HCT116 (cell line): Measurements from ENCODE around the gene ARMS2. TPM values are rescaled to one million over a fixed set of nuclear protein-coding genes. Genes with fewer than 3 reads are reported as not detected.
A peak's percentile ranks its signal among the peaks of the same experiment; 100 is the strongest.

ENCODE experiments used
- ATAC-seq: fragments of 200-7000 bp; cut with Tn5 transposase; 2 replicates; pipeline ENCODE4 v1.9.1; 2020; ENCODE audit warnings: mild to moderate bottlenecking, moderate library complexity
- BruUV-seq: library from RNA; stranded (reverse); fragments of 400-500 nt; replicated peaks from 2 replicates; lab custom pipeline; 2021; lab: Mats Ljungman, UMichigan
- CTCF ChIA-PET: fragments of 300-600 bp; sonication (Branson Sonifier 250); formaldehyde crosslinking; loops from one replicate; lab custom pipeline; 2021; ENCODE audit warnings: antibody characterized with exemption; lab: Charles Lee
- POLR2A ChIA-PET: fragments of 300-600, 350-600 bp; sonication (Branson Sonifier 250); formaldehyde crosslinking; loops from one replicate; lab custom pipeline; 2021; ENCODE audit warnings: antibody characterized with exemption; lab: Charles Lee
- RAD21 ChIA-PET, 2 experiments: fragments of 300-600 bp; sonication (Branson Sonifier 250); formaldehyde crosslinking; loops; one replicate each; lab custom pipeline; 2023; ENCODE audit warnings: low total read pairs in 2 of 2; ENCODE audit not compliant: uncharacterized antibody in 2 of 2, unreplicated experiment in 2 of 2, low non-redundant PET in 1 of 2; lab: Charles Lee
- DNase-seq: peaks from one replicate; pipeline ENCODE4 v3.0.0-alpha.2; 2010; ENCODE audit warnings: low read depth, low spot score
- H2AFZ ChIP-seq: fragments of 200-600 bp; shearing (Covaris generic), sonication (generic); 2 replicates; pipeline ENCODE4 v1.6.1; 2017; ENCODE audit warnings: low read depth, mixed run types, mixed read lengths, antibody characterized with exemption, low read length; ENCODE audit not compliant: poor library complexity, severe bottlenecking
- H3K27ac ChIP-seq: 2 replicates; pipeline ENCODE4 v1.5.1; 2012; ENCODE audit warnings: low read depth, low read length
- H3K27me3 ChIP-seq: fragments of 200-600 bp; sonication (generic); 2 replicates; pipeline ENCODE4 v1.6.1; 2016; ENCODE audit warnings: mixed run types, low read length, mixed read lengths; ENCODE audit not compliant: insufficient read depth
- H3K36me3 ChIP-seq, 2 experiments: fragments of 200-500 bp in 1 of 2; fragments of 200-600 bp in 1 of 2; sonication (Bioruptor generic) in 1 of 2; sonication (generic) in 1 of 2; 2 replicates each; pipeline versions ENCODE4 v1.5.1 to v1.6.1; 2014 to 2016; ENCODE audit warnings: low read length in 2 of 2, inconsistent platforms in 1 of 2, mixed read lengths in 1 of 2, mixed run types in 1 of 2; ENCODE audit not compliant: insufficient read depth in 2 of 2, control insufficient read depth in 1 of 2
- H3K4me1 ChIP-seq, 2 experiments: fragments of 200-600 bp in 1 of 2; sonication (generic) in 1 of 2; 2 replicates each; pipeline versions ENCODE4 v1.5.1 to v1.6.1; 2012 to 2017; ENCODE audit warnings: low read length in 2 of 2, inconsistent platforms in 1 of 2, mild to moderate bottlenecking in 1 of 2, mixed read lengths in 1 of 2, mixed run types in 1 of 2, moderate library complexity in 1 of 2; ENCODE audit not compliant: insufficient read depth in 2 of 2, control insufficient read depth in 1 of 2
- H3K4me2 ChIP-seq: fragments of 200-600 bp; sonication (generic); 2 replicates; pipeline ENCODE4 v1.6.1; 2017; ENCODE audit warnings: mixed run types, low read length, mixed read lengths
- H3K4me3 ChIP-seq, 2 experiments: fragments of 200-600 bp in 1 of 2; sonication (generic) in 1 of 2; replicated peaks in 1 of 2; 2 replicates each; pipeline ENCODE4 v1.5.1; 2011 to 2016; ENCODE audit warnings: low read length in 2 of 2, control low read depth in 1 of 2, low read depth in 1 of 2, mild to moderate bottlenecking in 1 of 2, mixed read lengths in 1 of 2, mixed run types in 1 of 2
- H3K79me2 ChIP-seq: fragments of 200-600 bp; sonication (generic); 2 replicates; pipeline ENCODE4 v1.6.1; 2017; ENCODE audit warnings: mild to moderate bottlenecking, mixed run types, low read length, moderate library complexity, mixed read lengths; ENCODE audit not compliant: insufficient read depth
- H3K9ac ChIP-seq: fragments of 200-600 bp; sonication (generic); 2 replicates; pipeline ENCODE4 v1.6.1; 2016; ENCODE audit warnings: low read length, mixed read lengths
- H3K9me2 ChIP-seq: fragments of 200-600 bp; sonication (generic), shearing (Covaris generic); 2 replicates; pipeline ENCODE4 v1.6.1; 2017; ENCODE audit warnings: mixed run types, mild to moderate bottlenecking, moderate library complexity; ENCODE audit not compliant: insufficient read depth
- H3K9me3 ChIP-seq, 2 experiments: fragments of 200-500 bp in 1 of 2; fragments of 200-600 bp in 1 of 2; sonication (Bioruptor generic) in 1 of 2; sonication (generic) in 1 of 2; 2 replicates each; pipeline ENCODE4 v1.6.1; 2014 to 2017; ENCODE audit warnings: low read length in 2 of 2, mixed read lengths in 2 of 2, inconsistent platforms in 1 of 2, low read depth in 1 of 2, mild to moderate bottlenecking in 1 of 2, mixed run types in 1 of 2, moderate library complexity in 1 of 2; ENCODE audit not compliant: control insufficient read depth in 1 of 2, insufficient read depth in 1 of 2
- H4K20me1 ChIP-seq: fragments of 200-600 bp; sonication (generic), shearing (Covaris generic); 2 replicates; pipeline ENCODE4 v1.6.1; 2017; ENCODE audit warnings: mixed run types, mild to moderate bottlenecking, moderate library complexity; ENCODE audit not compliant: insufficient read depth
- CEBPB ChIP-seq: IDR thresholded peaks from 2 replicates; pipeline ENCODE4 v1.6.1; 2012; ENCODE audit warnings: low read depth
- EGR1 ChIP-seq: IDR thresholded peaks from 2 replicates; pipeline ENCODE4 v1.6.1; 2012; ENCODE audit warnings: low read depth
- ELF1 ChIP-seq: IDR thresholded peaks from 2 replicates; pipeline ENCODE4 v1.6.1; 2012; ENCODE audit warnings: low read depth, borderline replicate concordance
- EZH2phosphoT487 ChIP-seq: fragments of 200-600 bp; IDR thresholded peaks from 2 replicates; pipeline ENCODE4 v1.6.1; 2018; ENCODE audit warnings: antibody characterized with exemption, borderline replicate concordance
- FOSL1 ChIP-seq: IDR thresholded peaks from 2 replicates; pipeline ENCODE4 v1.6.1; 2012; ENCODE audit warnings: low read depth
- JUND ChIP-seq: IDR thresholded peaks from 2 replicates; pipeline ENCODE4 v1.6.1; 2012
- POLR2AphosphoS5 ChIP-seq: IDR thresholded peaks from 2 replicates; pipeline ENCODE4 v1.6.1; 2011; ENCODE audit warnings: mild to moderate bottlenecking, low read depth, low read length, moderate library complexity
- RAD21 ChIP-seq: IDR thresholded peaks from 2 replicates; pipeline ENCODE4 v1.6.1; 2012; ENCODE audit warnings: low read depth, mild to moderate bottlenecking
- SIN3A ChIP-seq: IDR thresholded peaks from 2 replicates; pipeline ENCODE4 v1.6.1; 2012; ENCODE audit warnings: low read depth
- SP1 ChIP-seq: IDR thresholded peaks from 2 replicates; pipeline ENCODE4 v1.6.1; 2012; ENCODE audit warnings: low read depth
- ZFX ChIP-seq: fragments of 450-650 bp; IDR thresholded peaks from 2 replicates; pipeline ENCODE4 v1.6.1; 2017
- ZNF274 ChIP-seq: fragments of 200-500 bp; sonication (Bioruptor generic); IDR thresholded peaks from 2 replicates; pipeline ENCODE4 v1.6.1; 2014; ENCODE audit warnings: mild to moderate bottlenecking, low read depth, low read length, inconsistent platforms
- intact Hi-C: fragments of 100-400 bp; cut with micrococcal nuclease; formaldehyde crosslinking; loops from 2 replicates; pipeline ENCODE4 v1.10.0; 2022
- total RNA-seq: library from RNA; stranded (reverse); gene quantifications from one replicate; pipeline ENCODE4 v1.2.1, GENCODE V29; 2021; ENCODE audit not compliant: unreplicated experiment
- TF ChIP-seq, protein P1 (sequence below): IDR thresholded peaks from 2 replicates; pipeline ENCODE4 v1.6.1; 2011; ENCODE audit warnings: mild to moderate bottlenecking, low read length, moderate library complexity; ENCODE audit not compliant: insufficient replicate concordance; ENCODE audit errors: extremely low read depth
- TF ChIP-seq, protein P2 (sequence below): IDR thresholded peaks from 2 replicates; pipeline ENCODE4 v1.6.1; 2012
- TF ChIP-seq, protein P3 (sequence below): IDR thresholded peaks from 2 replicates; pipeline ENCODE4 v1.6.1; 2012
- TF ChIP-seq, protein P4 (sequence below), 3 experiments: fragments of 200-600 bp in 1 of 3; sonication (generic) in 1 of 3; IDR thresholded peaks in 2 of 3; conservative IDR thresholded peaks in 1 of 3; 2 replicates each; pipeline ENCODE4 v1.5.1; 2012 to 2017; ENCODE audit warnings: low read depth in 2 of 3, low read length in 2 of 3, antibody characterized with exemption in 1 of 3, borderline replicate concordance in 1 of 3, control low read depth in 1 of 3, mild to moderate bottlenecking in 1 of 3, mixed read lengths in 1 of 3, mixed run types in 1 of 3, moderate library complexity in 1 of 3; ENCODE audit not compliant: insufficient read depth in 1 of 3

The ARMS2 gene
- total RNA-seq, 1 experiment from 2014 or later, result not detected

DNA sequence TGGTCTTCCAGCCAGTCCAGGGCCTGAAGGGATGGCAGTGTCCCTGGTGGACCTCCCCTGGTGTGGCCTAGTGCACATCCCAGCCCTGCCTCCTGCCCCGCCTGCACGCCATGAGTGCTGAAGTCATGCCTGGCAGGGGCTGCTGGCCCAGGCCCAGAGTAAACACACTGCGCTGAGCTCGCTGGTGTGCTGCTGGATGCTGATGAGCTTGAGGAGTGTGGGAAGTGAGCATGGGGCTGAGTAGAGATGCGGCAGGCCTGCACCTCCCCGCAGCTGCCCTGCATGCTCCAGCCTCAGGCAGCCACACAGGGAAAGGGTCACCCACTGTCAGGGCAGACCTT lies 50.1 kb downstream of the ARMS2 start:
- Histone ChIP-seq H3K79me2 (no peaks in the 10 kb centered on the region), H3K36me3 (no peaks in the 10 kb centered on the region), H2AFZ (no peak overlapping the region), H3K9ac (no peak overlapping the region), H3K4me3 (no peak overlapping the region), H4K20me1 (no peaks in the 10 kb centered on the region), H3K9me2 (no peaks in the 10 kb centered on the region)
- ATAC-seq (peak; percentile 73), DNase-seq (no peak)
- ChIA-PET CTCF (interaction anchor here (1.3 kb wide), 2 partner anchors 10 to 225 kb away, joined by 3 to 4 read pairs; no protein-coding TSS in a partner anchor), POLR2A (no interaction called here)
- TF ChIP-seq POLR2AphosphoS5 (no peak), SIN3A (no peak), CEBPB (no peak), RAD21 (no peak), EZH2phosphoT487 (no peak), SP1 (no peak), ZNF274 (no peak), FOSL1 (no peak), ELF1 (no peak), ZFX (no peak), JUND (no peak), EGR1 (no peak)
- TF ChIP-seq, protein P1, sequence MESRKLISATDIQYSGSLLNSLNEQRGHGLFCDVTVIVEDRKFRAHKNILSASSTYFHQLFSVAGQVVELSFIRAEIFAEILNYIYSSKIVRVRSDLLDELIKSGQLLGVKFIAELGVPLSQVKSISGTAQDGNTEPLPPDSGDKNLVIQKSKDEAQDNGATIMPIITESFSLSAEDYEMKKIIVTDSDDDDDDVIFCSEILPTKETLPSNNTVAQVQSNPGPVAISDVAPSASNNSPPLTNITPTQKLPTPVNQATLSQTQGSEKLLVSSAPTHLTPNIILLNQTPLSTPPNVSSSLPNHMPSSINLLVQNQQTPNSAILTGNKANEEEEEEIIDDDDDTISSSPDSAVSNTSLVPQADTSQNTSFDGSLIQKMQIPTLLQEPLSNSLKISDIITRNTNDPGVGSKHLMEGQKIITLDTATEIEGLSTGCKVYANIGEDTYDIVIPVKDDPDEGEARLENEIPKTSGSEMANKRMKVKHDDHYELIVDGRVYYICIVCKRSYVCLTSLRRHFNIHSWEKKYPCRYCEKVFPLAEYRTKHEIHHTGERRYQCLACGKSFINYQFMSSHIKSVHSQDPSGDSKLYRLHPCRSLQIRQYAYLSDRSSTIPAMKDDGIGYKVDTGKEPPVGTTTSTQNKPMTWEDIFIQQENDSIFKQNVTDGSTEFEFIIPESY, result no peak
- TF ChIP-seq, protein P2, sequence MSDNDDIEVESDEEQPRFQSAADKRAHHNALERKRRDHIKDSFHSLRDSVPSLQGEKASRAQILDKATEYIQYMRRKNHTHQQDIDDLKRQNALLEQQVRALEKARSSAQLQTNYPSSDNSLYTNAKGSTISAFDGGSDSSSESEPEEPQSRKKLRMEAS, result no peak
- TF ChIP-seq, protein P3, sequence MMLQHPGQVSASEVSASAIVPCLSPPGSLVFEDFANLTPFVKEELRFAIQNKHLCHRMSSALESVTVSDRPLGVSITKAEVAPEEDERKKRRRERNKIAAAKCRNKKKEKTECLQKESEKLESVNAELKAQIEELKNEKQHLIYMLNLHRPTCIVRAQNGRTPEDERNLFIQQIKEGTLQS, result no peak
- TF ChIP-seq, protein P4, sequence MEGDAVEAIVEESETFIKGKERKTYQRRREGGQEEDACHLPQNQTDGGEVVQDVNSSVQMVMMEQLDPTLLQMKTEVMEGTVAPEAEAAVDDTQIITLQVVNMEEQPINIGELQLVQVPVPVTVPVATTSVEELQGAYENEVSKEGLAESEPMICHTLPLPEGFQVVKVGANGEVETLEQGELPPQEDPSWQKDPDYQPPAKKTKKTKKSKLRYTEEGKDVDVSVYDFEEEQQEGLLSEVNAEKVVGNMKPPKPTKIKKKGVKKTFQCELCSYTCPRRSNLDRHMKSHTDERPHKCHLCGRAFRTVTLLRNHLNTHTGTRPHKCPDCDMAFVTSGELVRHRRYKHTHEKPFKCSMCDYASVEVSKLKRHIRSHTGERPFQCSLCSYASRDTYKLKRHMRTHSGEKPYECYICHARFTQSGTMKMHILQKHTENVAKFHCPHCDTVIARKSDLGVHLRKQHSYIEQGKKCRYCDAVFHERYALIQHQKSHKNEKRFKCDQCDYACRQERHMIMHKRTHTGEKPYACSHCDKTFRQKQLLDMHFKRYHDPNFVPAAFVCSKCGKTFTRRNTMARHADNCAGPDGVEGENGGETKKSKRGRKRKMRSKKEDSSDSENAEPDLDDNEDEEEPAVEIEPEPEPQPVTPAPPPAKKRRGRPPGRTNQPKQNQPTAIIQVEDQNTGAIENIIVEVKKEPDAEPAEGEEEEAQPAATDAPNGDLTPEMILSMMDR (IDR thresholded peaks at IDR 0.05 in 2 of 3, conservative IDR thresholded peaks at IDR 0.05 in 1 of 3; ENCODE audit: borderline replicate concordance in 1 of 3, insufficient read depth in 1 of 3, low read depth in 2 of 3, low read length in 2 of 3), result no peak
- TF ChIP-seq, all 23 proteins: peak for 0
- H3K4me1 ChIP-seq, result peaks cover 5 to 8% of the 10 kb centered on the region in 2 experiments; a peak in 1 of 4 replicates
- RAD21 ChIA-PET, result no interaction called here
- BruUV-seq, result no TSS peak
- no peaks in the 10 kb centered on the region for H3K9me3 ChIP-seq
- intact Hi-C loops, result no loop called here
- 0 out of 2 replicates have a peak overlapping the region, but pooled peaks have one; percentile 3 for H3K4me2 ChIP-seq
- no peak overlapping the region; the same call in 1 of the 2 replicates for H3K27ac ChIP-seq
- H3K27me3 ChIP-seq, result no peaks in the 10 kb centered on the region
